ENCODE data around the gene TADA3. TPM values are rescaled to one million over a fixed set of nuclear protein-coding genes. Genes with fewer than 3 reads are reported as not detected.

Gene TADA3
- total and polyA plus RNA-seq, 9 of the 15 experiments (the other 6 are each of a cell fraction or from before 2014, with no cell fraction given): 4.1 to 110 (median 74.8) TPM

DNA sequence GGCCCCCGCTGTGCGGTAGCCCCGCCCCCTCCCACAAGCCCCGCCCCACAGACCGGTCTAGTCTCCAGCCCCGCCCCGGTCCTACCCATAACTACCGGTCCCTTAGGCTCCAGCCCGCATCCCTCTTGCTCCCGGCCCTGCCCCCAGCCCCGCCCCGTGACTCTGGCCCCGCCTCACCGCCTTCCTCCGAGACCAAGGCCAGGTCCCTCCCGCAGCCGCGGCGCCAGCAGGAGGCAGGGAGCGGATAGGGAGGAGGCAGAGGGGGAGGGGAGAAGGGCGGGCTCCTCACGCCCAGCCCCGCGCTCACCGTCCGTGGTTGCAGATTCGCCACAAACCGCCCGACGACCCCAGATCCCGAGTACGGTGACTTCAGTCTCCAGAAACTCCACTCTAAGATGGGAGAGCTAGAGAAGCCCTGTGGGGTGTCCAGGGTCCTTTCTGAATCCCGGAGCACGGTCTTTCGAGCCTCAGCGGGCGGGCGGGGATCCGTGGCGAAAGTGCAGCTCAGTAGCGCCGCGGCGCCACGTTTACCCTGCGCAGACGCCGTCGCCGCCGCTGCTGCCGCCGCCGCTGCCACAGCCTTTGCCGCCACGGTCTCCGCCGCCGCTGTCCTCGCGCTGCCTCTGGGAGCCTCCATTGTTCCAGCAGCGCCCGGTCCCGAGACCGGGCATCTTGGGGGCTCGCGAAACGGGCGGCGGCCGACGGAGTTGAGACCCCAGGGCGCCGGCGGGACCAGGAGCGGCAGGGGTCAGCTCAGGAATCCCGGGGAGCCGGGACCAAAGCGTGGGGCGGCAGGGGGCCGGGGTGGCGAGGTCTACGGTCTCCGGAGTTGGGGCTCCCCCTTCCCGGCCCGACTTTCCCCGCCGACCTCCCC is 60.8 kb downstream of the TADA3 start, which contains the start of gene BRPF1 (continued):
- TF ChIP-seq XRCC5 (IDR thresholded peaks at IDR 0.05; ENCODE audit: low read depth, low read length) (peak; percentile 72; the same call in 1 of the 2 replicates), BRD9 (IDR thresholded peaks at IDR 0.05; ENCODE audit: low read depth, partially characterized antibody) (no peak), PHF8 (IDR thresholded peaks at IDR 0.05; ENCODE audit: borderline replicate concordance, low read length) (peak; percentile 88; the same call in 1 of the 2 replicates), ZNF79 (CRISPR knock-in tag; IDR thresholded peaks at IDR 0.05; ENCODE audit: low read depth) (no peak), ELF1 (tag; IDR thresholded peaks at IDR 0.05) (no peak), ZNF24 (IDR thresholded peaks at IDR 0.05) (no peak), MBD2 (IDR thresholded peaks at IDR 0.05; ENCODE audit: borderline replicate concordance, low read depth) (peak; percentile 78), MYC (IDR thresholded peaks at IDR 0.05; ENCODE audit: low read depth, low read length) (peak; percentile 84), MYC (CRISPR knock-in tag; IDR thresholded peaks at IDR 0.05; ENCODE audit: borderline replicate concordance, low read depth) (peak; percentile 76; the same call in 1 of the 2 replicates), HNRNPUL1 (IDR thresholded peaks at IDR 0.05; ENCODE audit: low read length) (no peak), ZNF253 (CRISPR knock-in tag; conservative IDR thresholded peaks at IDR 0.05) (no peak), PHF20 (IDR thresholded peaks at IDR 0.05; ENCODE audit: partially characterized antibody) (peak; percentile 85), PML (IDR thresholded peaks at IDR 0.05; ENCODE audit: low read length) (peak; percentile 65; the same call in 1 of the 2 replicates), HNRNPH1 (optimal IDR thresholded peaks at IDR 0.05; ENCODE audit: low read depth, low read length) (no peak), ZNF316 (IDR thresholded peaks at IDR 0.05) (no peak)
- TF ChIP-seq, protein P1, sequence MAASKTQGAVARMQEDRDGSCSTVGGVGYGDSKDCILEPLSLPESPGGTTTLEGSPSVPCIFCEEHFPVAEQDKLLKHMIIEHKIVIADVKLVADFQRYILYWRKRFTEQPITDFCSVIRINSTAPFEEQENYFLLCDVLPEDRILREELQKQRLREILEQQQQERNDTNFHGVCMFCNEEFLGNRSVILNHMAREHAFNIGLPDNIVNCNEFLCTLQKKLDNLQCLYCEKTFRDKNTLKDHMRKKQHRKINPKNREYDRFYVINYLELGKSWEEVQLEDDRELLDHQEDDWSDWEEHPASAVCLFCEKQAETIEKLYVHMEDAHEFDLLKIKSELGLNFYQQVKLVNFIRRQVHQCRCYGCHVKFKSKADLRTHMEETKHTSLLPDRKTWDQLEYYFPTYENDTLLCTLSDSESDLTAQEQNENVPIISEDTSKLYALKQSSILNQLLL (CRISPR knock-in tag; IDR thresholded peaks at IDR 0.05; ENCODE audit: borderline replicate concordance): no peak
- TF ChIP-seq, protein P2, sequence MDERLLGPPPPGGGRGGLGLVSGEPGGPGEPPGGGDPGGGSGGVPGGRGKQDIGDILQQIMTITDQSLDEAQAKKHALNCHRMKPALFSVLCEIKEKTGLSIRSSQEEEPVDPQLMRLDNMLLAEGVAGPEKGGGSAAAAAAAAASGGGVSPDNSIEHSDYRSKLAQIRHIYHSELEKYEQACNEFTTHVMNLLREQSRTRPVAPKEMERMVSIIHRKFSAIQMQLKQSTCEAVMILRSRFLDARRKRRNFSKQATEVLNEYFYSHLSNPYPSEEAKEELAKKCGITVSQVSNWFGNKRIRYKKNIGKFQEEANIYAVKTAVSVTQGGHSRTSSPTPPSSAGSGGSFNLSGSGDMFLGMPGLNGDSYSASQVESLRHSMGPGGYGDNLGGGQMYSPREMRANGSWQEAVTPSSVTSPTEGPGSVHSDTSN (CRISPR knock-in tag; IDR thresholded peaks at IDR 0.05; ENCODE audit: low read depth): no peak
- TF ChIP-seq, protein P2 (tag; conservative IDR thresholded peaks at IDR 0.05; ENCODE audit: low read depth): no peak
- TF ChIP-seq, protein P3, sequence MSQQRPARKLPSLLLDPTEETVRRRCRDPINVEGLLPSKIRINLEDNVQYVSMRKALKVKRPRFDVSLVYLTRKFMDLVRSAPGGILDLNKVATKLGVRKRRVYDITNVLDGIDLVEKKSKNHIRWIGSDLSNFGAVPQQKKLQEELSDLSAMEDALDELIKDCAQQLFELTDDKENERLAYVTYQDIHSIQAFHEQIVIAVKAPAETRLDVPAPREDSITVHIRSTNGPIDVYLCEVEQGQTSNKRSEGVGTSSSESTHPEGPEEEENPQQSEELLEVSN (IDR thresholded peaks at IDR 0.05; ENCODE audit: borderline replicate concordance in 1 of 2, extremely low read depth in 1 of 2, insufficient read depth in 1 of 2, insufficient read length in 1 of 2, low read depth in 1 of 2, low read length in 1 of 2, poor library complexity in 1 of 2, severe bottlenecking in 1 of 2): peak; percentile 65 to 73

All from K562 (cell line).